PC-3 (cell line): ENCODE measurements around the gene ZNF326.

ENCODE experiments used
- EZH2phosphoT487 ChIP-seq: fragments of 300-600 bp; sonication (generic); IDR thresholded peaks from 2 replicates; pipeline ENCODE4 v1.6.1; 2018; ENCODE audit warnings: mild to moderate bottlenecking, antibody characterized with exemption, low read length, borderline replicate concordance
- TF ChIP-seq, protein P1 (sequence below): fragments of 300-600 bp; sonication (generic); conservative IDR thresholded peaks from 2 replicates; pipeline ENCODE4 v1.5.1; 2017; ENCODE audit warnings: antibody characterized with exemption, low read depth, mild to moderate bottlenecking, low read length

DNA sequence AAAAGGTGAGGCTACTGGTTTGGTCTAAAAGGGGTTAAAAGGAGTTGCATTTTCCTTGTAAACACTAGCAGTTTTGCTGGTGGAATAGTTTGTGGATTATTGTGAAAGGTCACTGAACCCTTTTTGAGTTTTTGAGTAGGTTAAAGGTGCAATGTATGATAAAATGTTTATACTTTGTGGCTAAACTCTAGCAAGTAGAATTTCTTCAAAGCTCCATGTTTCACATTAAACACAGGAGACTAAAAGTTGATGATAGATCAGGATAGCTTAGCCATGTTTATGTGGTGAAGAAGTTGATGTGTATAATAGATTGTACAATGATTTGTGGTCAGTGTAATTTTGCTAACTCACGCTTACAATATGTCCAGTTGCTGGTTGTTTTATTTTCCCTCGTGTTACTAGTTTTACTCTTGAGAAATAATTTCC, 13.1 kb downstream of the ZNF326 start:
- TF ChIP-seq, protein P1, sequence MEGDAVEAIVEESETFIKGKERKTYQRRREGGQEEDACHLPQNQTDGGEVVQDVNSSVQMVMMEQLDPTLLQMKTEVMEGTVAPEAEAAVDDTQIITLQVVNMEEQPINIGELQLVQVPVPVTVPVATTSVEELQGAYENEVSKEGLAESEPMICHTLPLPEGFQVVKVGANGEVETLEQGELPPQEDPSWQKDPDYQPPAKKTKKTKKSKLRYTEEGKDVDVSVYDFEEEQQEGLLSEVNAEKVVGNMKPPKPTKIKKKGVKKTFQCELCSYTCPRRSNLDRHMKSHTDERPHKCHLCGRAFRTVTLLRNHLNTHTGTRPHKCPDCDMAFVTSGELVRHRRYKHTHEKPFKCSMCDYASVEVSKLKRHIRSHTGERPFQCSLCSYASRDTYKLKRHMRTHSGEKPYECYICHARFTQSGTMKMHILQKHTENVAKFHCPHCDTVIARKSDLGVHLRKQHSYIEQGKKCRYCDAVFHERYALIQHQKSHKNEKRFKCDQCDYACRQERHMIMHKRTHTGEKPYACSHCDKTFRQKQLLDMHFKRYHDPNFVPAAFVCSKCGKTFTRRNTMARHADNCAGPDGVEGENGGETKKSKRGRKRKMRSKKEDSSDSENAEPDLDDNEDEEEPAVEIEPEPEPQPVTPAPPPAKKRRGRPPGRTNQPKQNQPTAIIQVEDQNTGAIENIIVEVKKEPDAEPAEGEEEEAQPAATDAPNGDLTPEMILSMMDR = no peak
- TF ChIP-seq EZH2phosphoT487 = no peak
